OCI-LY7 (cell line): ENCODE data around the gene COL5A1. TPM values are rescaled to one million over a fixed set of nuclear protein-coding genes. Genes with fewer than 3 reads are reported as not detected.

ENCODE experiments used
- BruUV-seq: library from RNA; stranded (reverse); fragments of 400-500 nt; replicated peaks from 2 replicates; lab custom pipeline; 2021; lab: Mats Ljungman, UMichigan
- CTCF ChIA-PET: fragments of 300-600 bp; sonication (Branson Sonifier 250); formaldehyde crosslinking; loops from one replicate; lab custom pipeline; 2022; ENCODE audit warnings: antibody characterized with exemption; ENCODE audit not compliant: unreplicated experiment; lab: Charles Lee
- POLR2A ChIA-PET: fragments of 300-600 bp; sonication (Branson Sonifier 250); formaldehyde crosslinking; loops from one replicate; lab custom pipeline; 2022; ENCODE audit warnings: antibody characterized with exemption; lab: Charles Lee
- DNase-seq: peaks from one replicate; pipeline ENCODE4 v3.0.0-alpha.2; 2015; ENCODE audit warnings: low spot score
- H2AFZ ChIP-seq: fragments of 200-600 bp; sonication (generic), shearing (Covaris generic); 2 replicates; pipeline ENCODE4 v1.6.1; 2014; ENCODE audit warnings: mild to moderate bottlenecking, antibody characterized with exemption, low read length, moderate library complexity
- H3K27ac ChIP-seq: fragments of 200-600 bp; sonication (generic); 2 replicates; pipeline ENCODE4 v1.5.1; 2014; ENCODE audit warnings: mixed run types, low read depth, mild to moderate bottlenecking, moderate library complexity, low read length, inconsistent platforms; ENCODE audit not compliant: poor library complexity, severe bottlenecking
- H3K36me3 ChIP-seq: fragments of 200-600 bp; sonication (generic); 2 replicates; pipeline ENCODE4 v1.6.1; 2014; ENCODE audit warnings: mild to moderate bottlenecking, antibody characterized with exemption, low read length, moderate library complexity, mixed read lengths; ENCODE audit not compliant: insufficient read depth
- H3K4me1 ChIP-seq: fragments of 200-600 bp; sonication (generic); 2 replicates; pipeline ENCODE4 v1.5.1; 2014; ENCODE audit warnings: mild to moderate bottlenecking, low read length; ENCODE audit not compliant: insufficient read depth, poor library complexity, severe bottlenecking
- H3K4me2 ChIP-seq: fragments of 200-600 bp; sonication (generic); 2 replicates; pipeline ENCODE4 v1.6.1; 2014; ENCODE audit warnings: mild to moderate bottlenecking, low read length
- H3K4me3 ChIP-seq: fragments of 200-600 bp; sonication (generic); 2 replicates; pipeline ENCODE4 v1.5.1; 2014; ENCODE audit warnings: mild to moderate bottlenecking, low read depth, low read length; ENCODE audit not compliant: poor library complexity, severe bottlenecking
- H3K79me2 ChIP-seq: fragments of 200-600 bp; sonication (generic); 2 replicates; pipeline ENCODE4 v1.6.1; 2016; ENCODE audit warnings: low read depth, mild to moderate bottlenecking, low read length, moderate library complexity, mixed read lengths; ENCODE audit not compliant: insufficient read depth
- H3K9me2 ChIP-seq: fragments of 200-600 bp; sonication (generic); 2 replicates; pipeline ENCODE4 v1.6.1; 2016; ENCODE audit warnings: mild to moderate bottlenecking, low read length, mixed read lengths; ENCODE audit not compliant: insufficient read depth
- H3K9me3 ChIP-seq: fragments of 200-600 bp; sonication (generic); 2 replicates; pipeline ENCODE4 v1.6.1; 2014; ENCODE audit warnings: mild to moderate bottlenecking, mixed run types, low read length, mixed read lengths
- H4K20me1 ChIP-seq: fragments of 200-600 bp; sonication (generic); 2 replicates; pipeline ENCODE4 v1.6.1; 2014; ENCODE audit warnings: mild to moderate bottlenecking, antibody characterized with exemption, low read length, moderate library complexity, mixed read lengths; ENCODE audit not compliant: insufficient read depth
- CTCF ChIP-seq: fragments of 200-600 bp; sonication (generic); conservative IDR thresholded peaks from 2 replicates; pipeline ENCODE4 v1.5.1; 2014; ENCODE audit warnings: mild to moderate bottlenecking, antibody characterized with exemption, low read length, moderate library complexity, mixed read lengths
- EZH2phosphoT487 ChIP-seq: fragments of 200-600 bp; sonication (generic); IDR thresholded peaks from 2 replicates; pipeline ENCODE4 v1.6.1; 2018; ENCODE audit warnings: low read depth, borderline replicate concordance, mild to moderate bottlenecking, mixed run types, antibody characterized with exemption, low read length, moderate library complexity, mixed read lengths
- intact Hi-C: fragments of 100-400 bp; cut with micrococcal nuclease; formaldehyde crosslinking; loops from one replicate; pipeline ENCODE4 v1.10.0; 2022; ENCODE audit not compliant: unreplicated experiment
- total RNA-seq, 2 experiments: library from RNA; depleted of rRNA in 1 of 2; stranded (reverse); fragments of >200 nt in 1 of 2; shearing (Covaris generic) in 1 of 2; gene quantifications; 2 replicates each; pipeline ENCODE4 v1.2.3, GENCODE V29; 2014 to 2022

COL5A1 gene
- total RNA-seq, 2 experiments from 2014 or later: 12.2 to 28.6 TPM

DNA sequence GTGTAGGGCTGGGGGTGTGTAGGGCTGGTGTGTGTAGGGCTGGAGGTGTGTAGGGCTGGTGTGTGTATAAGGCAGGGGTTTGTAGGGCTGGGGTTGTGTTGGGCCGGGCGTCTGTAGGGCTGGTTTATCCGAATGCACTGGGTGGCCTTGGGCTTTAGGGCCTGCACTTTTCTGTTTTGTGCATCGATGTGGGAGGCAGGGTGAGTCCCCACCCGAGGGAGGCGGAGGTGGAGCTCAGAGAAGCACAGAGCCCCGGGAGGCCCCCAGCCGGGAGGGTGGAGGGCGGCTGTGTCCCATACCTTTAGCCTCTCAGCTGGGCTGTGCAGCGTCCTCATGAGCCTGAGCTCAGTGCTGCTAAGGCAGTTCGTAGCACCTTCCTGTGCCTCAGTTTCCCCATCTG is 13.5 kb downstream of the COL5A1 start:
- Histone ChIP-seq H3K9me3 (0 out of 2 replicates have a peak, but pooled peaks cover 2% of the 10 kb centered on the region), H2AFZ (no peak overlapping the region), H3K4me1 (no peaks in the 10 kb centered on the region), H3K36me3 (no peaks in the 10 kb centered on the region), H3K79me2 (no peaks in the 10 kb centered on the region), H3K9me2 (no peaks in the 10 kb centered on the region), H3K4me2 (no peak overlapping the region), H3K27ac (no peak overlapping the region), H3K4me3 (no peak overlapping the region), H4K20me1 (no peaks in the 10 kb centered on the region)
- no TSS peak for BruUV-seq
- intact Hi-C loops: no loop called here
- DNase-seq: no peak
- no peak for TF ChIP-seq EZH2phosphoT487
- TF ChIP-seq CTCF: no peak
- POLR2A ChIA-PET: no interaction called here
- CTCF ChIA-PET: no interaction called here

DNA sequence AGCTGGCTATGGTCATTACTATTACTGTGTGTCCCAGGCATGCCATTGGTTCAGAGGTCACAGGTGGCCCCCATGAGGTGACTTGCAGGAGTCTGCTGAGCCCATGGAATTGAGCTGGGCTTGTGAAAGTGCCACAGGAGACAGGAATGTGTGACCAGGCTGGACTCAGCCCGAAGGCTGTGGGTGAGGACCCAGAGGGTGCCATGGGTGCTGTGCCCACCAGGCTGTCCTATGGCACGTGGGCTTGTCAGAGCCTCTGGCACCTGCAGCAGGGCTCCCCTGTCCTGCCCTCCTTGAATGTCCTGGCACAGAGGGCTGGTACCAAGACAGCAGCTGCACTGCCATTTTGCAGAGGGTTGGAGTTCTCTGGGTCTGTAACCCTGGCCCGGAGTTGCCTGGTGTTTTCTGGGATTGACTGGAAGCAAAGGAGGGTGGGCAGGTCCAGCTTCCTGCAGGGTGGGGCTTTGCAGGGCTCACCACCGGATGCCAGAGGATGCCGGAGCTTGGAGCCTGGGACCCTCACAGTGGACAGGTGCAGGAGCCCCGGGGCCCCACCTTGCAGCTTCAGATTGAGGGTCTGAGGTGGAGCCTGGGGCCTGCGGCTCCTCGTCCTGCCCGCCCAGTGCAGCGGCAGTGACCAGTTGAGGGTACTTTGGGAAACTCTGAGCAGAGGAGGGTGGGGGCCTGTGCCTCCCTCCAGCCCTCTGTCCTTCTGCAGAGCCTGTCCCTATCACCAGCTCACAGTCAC is 14.2 kb downstream of the COL5A1 start:
- CTCF ChIA-PET: no interaction called here
- no peak for TF ChIP-seq CTCF
- no peak for TF ChIP-seq EZH2phosphoT487
- intact Hi-C loops: no loop called here

DNA sequence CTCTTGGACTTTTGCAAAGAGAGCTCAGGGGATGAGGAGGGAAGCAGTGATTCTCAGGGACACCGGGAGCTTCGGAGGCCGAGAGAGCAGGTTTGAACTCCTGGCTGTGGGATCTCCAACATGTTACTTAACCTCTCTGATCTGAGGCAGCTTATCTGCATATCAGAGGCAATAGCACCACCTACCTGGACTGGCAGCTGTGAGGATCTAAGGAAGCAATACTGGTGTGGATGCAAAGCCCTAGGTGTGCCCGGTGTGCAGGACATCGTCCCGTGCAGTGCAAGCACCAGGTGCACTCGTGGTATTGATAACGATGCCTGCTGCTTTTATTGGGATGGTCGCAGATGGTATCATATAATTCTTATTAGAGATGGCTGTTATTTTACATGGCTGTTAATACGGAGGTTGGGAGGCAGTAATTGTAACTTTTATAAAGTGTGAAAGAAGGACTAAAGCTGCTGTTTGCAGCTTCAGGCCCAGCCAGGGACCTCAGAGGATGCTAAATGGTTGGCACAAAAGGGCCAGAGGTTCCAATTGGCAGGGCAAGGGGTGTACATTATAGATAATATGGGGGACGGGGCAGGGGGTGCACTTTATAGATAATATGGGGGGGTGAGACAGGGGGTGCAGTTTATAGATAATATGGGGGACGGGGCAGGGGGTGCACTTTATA is 14.9 kb downstream of the COL5A1 start:
- peaks cover 11% of the 10 kb centered on the region; the same call in 1 of the 2 replicates for H3K9me3 ChIP-seq
- no peaks in the 10 kb centered on the region for H3K9me2 ChIP-seq
- ChIA-PET CTCF (no interaction called here), POLR2A (no interaction called here)
- no peak overlapping the region for H3K4me3 ChIP-seq
- intact Hi-C loops: no loop called here
- peak; percentile 18 for DNase-seq
- peak; percentile 49 for TF ChIP-seq CTCF
- no peak for TF ChIP-seq EZH2phosphoT487
- no peak overlapping the region for H3K27ac ChIP-seq
- H4K20me1 ChIP-seq: no peaks in the 10 kb centered on the region
- BruUV-seq: no TSS peak
- no peaks in the 10 kb centered on the region for H3K79me2 ChIP-seq
- H3K4me1 ChIP-seq: no peaks in the 10 kb centered on the region
- H3K4me2 ChIP-seq: no peak overlapping the region
- no peaks in the 10 kb centered on the region for H3K36me3 ChIP-seq
- H2AFZ ChIP-seq: no peak overlapping the region

More for the DNA sequence above, 14.2 kb downstream of the COL5A1 start:
- Histone ChIP-seq H3K27ac (no peak overlapping the region), H3K79me2 (no peaks in the 10 kb centered on the region), H3K36me3 (no peaks in the 10 kb centered on the region), H3K4me2 (no peak overlapping the region), H3K4me3 (no peak overlapping the region), H4K20me1 (no peaks in the 10 kb centered on the region), H2AFZ (no peak overlapping the region), H3K9me3 (peaks cover 9% of the 10 kb centered on the region; the same call in 1 of the 2 replicates), H3K4me1 (no peaks in the 10 kb centered on the region), H3K9me2 (no peaks in the 10 kb centered on the region)
- POLR2A ChIA-PET: no interaction called here
- BruUV-seq: no TSS peak
- no peak for DNase-seq
